SH-SY5Y (cell line): ENCODE measurements around the gene DIS3L2.

ENCODE experiments used
- GATA2 ChIP-seq: IDR thresholded peaks from 2 replicates; pipeline ENCODE4 v1.6.1; 2011; ENCODE audit warnings: mild to moderate bottlenecking, low read depth, low read length
- GATA3 ChIP-seq: IDR thresholded peaks from 2 replicates; pipeline ENCODE4 v1.6.1; 2011; ENCODE audit warnings: low read depth, mild to moderate bottlenecking, low read length, moderate library complexity

DNA sequence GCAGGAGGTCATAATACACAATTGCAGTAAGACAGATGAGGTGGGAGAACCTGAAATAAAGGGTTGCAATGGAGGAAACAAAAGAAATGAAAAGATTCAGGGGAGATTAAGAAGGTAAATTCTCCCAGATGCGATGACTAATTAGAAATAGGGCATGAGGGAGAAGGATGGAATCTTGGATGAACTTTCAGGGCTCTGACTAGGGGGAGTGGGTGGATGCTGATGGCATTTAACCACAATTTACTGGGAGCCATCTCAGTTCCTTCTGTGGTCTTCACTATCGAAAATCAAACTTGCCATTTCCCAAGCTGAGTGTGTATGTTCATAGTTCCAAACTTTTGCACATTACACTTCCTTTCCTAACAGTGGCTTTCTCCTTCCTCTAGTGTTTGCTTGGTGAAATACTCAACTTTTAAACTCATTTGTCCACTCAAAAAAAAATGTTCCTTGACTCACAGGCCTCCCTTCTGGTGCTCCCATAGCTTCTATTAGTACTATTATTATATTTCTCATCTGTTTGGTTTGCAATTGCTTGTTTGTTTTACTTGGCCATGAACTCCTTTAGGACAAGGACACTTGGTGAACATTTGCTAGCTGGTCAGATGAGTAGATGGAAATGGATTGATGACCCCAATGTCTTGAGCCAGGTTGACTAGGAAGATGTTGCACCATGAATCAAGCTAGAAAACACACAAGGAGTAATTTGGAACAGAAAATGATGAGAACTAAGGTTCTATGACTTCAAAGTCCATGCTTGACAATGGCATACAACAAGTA is 178.5 kb downstream of the DIS3L2 start:
- TF ChIP-seq GATA2 (no peak), GATA3 (no peak)
